GM19395 (cell line): ENCODE data around the gene FOXD3.
A peak's percentile ranks its signal among the peaks of the same experiment; 100 is the strongest.
"Not testable (repeated sequence)": the region's sequence is repeated elsewhere in the genome, so short reads cannot be mapped to it uniquely, and the experiment has no call there.

Experiments
- ATAC-seq: cut with Tn5 transposase; IDR thresholded peaks from one replicate; pipeline ENCODE4 v1.9.1; 2021; ENCODE audit warnings: mild to moderate bottlenecking, moderate library complexity; ENCODE audit not compliant: unreplicated experiment

FOXD3 gene

DNA sequence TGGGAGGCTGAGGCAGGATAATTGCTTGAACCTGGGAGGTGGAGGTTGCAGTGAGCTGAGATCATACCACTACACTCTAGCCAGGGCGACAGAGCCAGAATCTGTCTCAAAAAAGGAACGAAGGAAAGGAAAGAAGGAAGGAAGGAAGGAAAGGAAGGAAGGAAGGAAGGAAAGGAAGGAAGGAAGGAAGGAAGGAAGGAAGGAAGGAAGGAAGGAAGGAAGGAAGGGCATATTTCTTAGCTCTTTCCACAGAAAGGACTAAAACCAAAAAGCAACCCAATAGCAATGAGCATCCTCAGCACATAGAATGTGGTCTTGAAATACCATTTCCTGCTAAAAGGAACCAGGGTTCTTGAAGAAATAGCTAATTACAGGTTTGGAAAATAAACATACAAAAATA lies 33.9 kb downstream of the FOXD3 start:
- not testable (repeated sequence) for ATAC-seq

DNA sequence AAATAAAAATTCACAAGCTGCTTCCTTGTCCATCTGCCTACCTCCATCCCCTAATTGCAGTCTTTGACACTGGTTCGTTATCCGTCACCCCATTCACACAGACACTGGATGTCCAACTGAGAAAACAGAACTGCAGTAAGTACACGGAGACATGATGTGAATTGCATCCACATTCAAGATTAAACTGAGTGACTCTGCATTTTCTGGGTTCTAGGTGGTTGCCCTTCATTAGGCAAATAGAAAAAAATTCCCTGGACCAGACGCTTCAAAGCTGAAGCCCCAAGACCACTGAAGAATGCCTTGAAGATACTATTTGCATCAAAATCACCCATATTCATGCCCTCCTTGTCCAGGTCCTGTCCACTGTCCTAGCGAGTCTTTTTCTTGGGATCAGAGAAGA lies 37.2 kb downstream of the FOXD3 start:
- no peak for ATAC-seq

DNA sequence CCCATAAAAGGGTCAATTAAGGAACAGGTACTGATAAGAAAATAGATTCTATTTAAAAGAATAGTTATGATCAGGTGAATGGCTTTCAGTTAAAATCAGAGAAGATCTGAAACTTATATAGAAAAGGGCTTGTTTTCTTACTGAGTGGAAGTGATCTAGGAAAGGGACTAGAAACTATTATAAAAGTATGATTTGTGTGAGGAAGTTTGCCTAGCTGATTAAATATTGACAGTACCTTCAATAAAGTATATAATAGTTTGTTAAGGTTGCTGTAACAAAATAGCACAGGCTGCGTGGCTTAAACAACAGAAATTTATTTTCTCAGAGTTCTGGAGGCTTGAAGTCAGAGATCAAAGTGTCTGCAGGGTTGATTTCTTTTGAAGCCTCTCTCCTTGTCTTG lies 39.7 kb downstream of the FOXD3 start:
- ATAC-seq = no peak

DNA sequence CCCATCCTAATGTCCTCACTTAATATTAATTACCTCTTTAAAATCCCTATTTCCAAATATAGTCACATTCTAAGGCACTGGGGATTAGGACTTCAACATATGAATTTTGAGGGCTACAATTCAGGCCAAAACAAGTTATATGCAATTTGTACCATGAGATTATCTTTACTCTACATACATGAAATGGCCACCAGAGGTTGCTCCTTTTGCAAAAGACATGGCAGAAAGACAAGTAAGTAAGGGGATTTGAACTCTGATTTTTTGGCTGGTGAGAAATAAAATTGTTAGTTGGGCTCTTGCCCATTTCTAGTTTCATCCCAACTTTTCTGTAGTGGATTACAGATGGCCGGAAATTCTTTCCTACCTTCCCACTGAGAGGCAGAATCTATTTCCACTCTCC lies 40.2 kb downstream of the FOXD3 start:
- no peak for ATAC-seq

GRCh38 chr1:63363014-63363413 lies 40.6 kb downstream of the FOXD3 start:
- no peak for ATAC-seq

DNA sequence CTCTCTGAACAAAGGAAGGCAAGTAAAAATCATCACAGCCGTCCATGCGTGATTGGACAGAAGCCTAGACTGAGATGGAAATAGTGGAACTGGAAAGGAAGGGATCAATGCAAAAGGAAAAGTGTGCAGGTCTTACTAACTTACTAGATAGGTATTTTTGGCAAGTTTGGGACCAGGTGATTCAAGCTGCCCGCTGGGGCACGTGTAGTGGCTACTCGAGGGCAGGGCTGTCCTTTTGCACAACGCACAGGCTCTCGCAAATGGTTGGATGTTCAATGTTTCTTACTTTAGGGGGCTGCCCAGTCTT lies 44.5 kb downstream of the FOXD3 start:
- ATAC-seq = no peak

DNA sequence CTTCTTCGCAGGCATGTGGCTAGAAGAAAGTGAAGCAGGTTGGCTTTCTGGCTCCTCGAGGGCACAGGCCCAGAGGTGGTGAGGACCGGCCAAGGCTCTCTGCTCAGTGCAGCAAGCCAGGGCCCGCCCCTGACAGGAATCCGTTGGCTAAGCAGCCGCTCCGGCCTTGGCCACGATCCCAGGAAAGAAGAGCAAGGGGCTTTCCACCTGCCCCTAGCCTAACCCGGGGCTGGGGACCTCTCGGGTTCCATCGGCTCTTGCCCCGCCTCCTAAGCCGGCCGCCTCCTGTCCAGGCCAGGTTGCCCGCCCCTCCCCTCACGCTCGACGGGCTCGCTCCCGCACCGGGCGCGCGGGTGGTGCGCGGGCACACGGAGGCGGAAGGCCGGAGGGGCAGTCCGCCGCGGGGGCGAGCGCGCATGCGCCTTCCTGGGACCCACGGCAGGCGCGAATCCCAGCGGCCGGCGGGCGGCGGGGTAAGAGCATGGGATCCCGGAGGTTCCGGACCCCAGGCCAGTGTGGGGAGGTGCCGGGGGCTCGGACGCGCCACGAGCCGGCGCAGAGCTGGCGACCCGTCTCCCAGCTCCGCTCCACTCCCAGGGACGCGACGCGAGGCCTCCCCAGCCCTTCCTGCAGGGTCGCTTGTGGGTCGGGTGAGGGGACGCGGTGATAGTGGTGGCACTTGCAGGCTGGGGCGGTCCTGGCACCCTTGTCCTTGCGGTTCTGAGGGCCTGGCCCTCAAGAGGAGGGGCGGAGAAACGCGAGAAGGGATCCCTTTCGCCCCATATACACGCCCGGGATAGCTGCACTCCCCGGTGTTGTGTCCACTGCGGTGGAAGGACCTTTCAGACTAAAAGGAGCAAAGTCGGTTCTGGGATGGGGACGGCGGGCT lies 45.1 kb downstream of the FOXD3 start, which contains the start of gene ALG6:
Gene ALG6 (plus strand): TSS at position 413 of the 889 bp plus-strand sequence. CDS start 3,351 bp downstream, outside the sequence.
- ATAC-seq = peak; percentile 91

GRCh38 chr1:63368131-63368530 lies 45.8 kb downstream of the FOXD3 start:
- peak; percentile 19 for ATAC-seq
